NCI-H82 (cell line): Measurements from ENCODE around the gene KISS1R.
A peak's percentile ranks its signal among the peaks of the same experiment; 100 is the strongest.

Experiments
- DNase-seq: peaks from one replicate; lab custom pipeline; 2025; lab: John Stamatoyannopoulos, UW

Gene KISS1R

DNA sequence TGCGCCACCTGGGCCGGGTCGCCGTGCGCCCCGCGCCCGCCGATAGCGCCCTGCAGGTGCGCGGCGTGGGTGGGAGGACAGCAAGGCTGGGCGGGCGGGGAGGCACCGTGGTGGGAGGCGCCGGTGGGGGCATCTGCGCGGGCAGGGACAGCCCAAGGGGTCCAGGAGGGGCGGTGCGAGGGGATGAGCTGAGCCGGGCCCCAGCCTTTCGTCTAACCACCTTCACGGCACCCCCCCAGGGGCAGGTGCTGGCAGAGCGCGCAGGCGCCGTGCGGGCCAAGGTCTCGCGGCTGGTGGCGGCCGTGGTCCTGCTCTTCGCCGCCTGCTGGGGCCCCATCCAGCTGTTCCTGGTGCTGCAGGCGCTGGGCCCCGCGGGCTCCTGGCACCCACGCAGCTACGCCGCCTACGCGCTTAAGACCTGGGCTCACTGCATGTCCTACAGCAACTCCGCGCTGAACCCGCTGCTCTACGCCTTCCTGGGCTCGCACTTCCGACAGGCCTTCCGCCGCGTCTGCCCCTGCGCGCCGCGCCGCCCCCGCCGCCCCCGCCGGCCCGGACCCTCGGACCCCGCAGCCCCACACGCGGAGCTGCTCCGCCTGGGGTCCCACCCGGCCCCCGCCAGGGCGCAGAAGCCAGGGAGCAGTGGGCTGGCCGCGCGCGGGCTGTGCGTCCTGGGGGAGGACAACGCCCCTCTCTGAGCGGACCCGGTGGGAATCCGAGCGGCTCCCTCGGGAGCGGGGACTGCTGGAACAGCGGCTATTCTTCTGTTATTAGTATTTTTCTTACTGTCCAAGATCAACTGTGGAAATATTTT, 3.1 kb downstream of the KISS1R start:
- DNase-seq: peak; percentile 25

- no peak for DNase-seq
These were observed 7.5 kb downstream of the KISS1R start for GRCh38 chr19:924553-925086.

DNA sequence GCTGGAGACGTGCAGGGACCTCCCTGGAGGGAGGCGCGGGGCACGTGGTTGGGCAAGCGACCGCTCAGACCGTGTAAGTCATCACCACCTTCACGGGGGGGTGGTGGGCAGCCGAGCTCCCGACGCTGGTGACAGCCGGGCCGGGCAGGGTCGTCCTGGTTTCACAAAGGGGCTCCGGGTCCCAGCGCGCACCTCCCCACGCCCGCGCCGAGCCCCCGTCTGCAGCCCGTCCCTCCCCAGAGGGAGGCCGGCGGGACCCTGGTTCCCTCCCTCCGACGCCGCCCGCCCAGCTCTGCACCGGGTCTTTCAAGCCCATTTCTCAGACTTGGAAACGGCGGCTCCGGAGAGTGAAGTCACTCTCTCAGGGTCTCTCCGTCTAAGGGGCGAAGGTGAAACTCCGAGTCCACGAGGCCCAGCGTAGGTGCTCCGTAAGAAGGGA, 8.0 kb downstream of the KISS1R start:
- peak; percentile 89 for DNase-seq

- DNase-seq: peak; percentile 89
These were observed 8.6 kb downstream of the KISS1R start, which contains the start of gene ARID3A for GRCh38 chr19:925526-926322. ARID3A (plus strand) TSS chr19:926035; CDS start chr19:929529, 3,494 bp downstream.

DNA sequence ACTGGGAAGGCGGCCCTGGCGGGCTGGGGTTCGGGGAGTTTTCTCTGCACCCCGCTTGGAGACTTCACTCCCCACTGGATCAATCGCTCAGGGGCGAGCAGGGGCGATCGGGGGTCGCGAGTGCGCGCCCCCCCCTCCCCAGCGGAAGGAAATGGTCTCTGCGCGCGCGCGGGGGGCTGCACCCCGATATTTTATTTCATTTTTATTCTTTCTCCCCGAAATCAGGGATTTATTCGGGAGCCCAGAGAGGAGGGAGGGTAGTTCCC, 9.1 kb downstream of the KISS1R start:
- DNase-seq: no peak

- peak; percentile 45 for DNase-seq
These were observed 9.6 kb downstream of the KISS1R start for GRCh38 chr19:926589-927350.

- DNase-seq: peak; percentile 31
These were observed 10.2 kb downstream of the KISS1R start for GRCh38 chr19:927351-927779.

GRCh38 chr19:927780-928401, 10.8 kb downstream of the KISS1R start:
- DNase-seq: no peak

DNA sequence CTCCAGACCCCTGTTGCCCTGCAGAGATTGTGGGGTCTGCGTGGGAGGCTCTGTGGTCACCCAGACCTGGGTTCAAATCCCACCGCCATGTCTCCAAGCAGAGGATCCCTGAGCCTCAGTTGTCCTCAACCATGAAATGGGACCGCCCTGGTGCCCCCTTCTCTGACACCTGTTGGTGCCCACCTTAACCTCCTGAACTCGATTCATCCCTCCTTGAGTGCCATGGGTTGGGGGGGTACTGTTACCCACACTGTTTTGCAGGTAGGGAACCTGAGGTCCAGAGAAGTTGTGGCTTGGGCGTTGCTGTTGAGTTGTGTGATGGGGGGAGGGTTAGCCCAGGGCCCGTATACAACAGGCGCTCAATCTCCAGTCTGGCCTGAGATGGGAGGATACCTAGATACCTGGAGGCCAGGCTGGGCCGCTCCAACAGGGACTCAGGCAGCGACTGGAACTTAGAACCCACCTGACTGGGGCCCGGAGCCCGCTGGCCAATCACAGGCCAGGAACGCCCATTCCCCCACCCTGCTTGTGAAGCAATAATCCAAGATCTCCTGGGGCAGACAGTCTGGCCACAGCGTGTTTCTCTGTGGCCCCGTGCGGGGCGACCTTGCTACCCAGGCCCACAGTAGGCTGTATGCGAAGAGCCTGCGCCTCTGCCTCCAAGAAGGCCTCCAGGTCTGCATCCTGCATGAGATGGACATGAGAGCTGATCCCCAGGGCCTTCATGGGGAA, 11.5 kb downstream of the KISS1R start:
- peak; percentile 48 for DNase-seq

DNA sequence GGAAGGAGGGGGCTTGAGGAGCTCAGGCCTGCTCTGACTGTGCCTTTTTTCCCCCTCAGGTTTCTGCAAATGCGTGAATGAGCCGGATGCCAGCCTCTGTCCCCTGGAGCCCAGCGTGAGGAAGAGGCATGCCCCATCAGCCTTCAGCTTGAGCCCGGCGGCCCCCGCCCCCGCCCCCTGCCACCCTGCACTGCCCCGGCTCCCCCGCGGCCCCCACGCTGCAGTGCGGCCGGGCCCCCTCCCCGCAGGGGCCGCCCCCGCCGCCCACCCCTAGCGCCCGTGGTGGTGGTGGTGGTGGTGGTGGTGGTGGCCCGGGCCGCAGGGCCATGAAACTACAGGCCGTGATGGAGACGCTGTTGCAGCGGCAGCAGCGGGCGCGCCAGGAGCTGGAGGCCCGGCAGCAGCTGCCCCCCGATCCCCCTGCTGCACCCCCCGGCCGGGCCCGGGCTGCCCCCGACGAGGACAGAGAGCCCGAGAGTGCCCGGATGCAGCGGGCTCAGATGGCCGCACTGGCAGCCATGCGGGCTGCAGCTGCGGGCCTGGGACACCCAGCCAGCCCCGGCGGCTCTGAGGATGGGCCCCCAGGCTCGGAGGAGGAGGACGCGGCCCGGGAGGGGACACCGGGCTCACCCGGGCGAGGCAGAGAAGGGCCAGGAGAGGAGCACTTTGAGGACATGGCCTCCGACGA, 12.2 kb downstream of the KISS1R start:
- no peak for DNase-seq

DNA sequence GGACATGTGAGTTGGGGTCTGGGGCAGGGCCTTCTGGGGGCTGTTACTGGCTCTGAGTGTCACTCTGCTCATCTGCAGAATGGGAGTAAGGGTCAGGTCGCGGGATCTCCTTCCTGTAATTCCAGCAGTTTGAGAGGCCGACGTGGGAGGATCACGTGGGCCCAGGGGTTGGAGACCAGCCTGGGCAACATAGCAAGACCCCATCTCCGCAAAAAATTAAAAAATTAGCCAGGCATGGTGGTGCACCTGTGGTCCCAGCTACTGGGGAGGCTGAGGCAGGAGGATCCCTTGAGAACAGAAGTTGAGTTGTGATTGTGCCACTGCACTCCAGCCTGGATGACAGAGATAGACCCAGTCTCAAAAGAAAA, 12.7 kb downstream of the KISS1R start:
- no peak for DNase-seq

GRCh38 chr19:931860-932647, 14.9 kb downstream of the KISS1R start:
- no peak for DNase-seq

GRCh38 chr19:932648-933552, 15.8 kb downstream of the KISS1R start:
- DNase-seq: no peak

- no peak for DNase-seq
These were observed 16.4 kb downstream of the KISS1R start for GRCh38 chr19:933553-933882.

DNA sequence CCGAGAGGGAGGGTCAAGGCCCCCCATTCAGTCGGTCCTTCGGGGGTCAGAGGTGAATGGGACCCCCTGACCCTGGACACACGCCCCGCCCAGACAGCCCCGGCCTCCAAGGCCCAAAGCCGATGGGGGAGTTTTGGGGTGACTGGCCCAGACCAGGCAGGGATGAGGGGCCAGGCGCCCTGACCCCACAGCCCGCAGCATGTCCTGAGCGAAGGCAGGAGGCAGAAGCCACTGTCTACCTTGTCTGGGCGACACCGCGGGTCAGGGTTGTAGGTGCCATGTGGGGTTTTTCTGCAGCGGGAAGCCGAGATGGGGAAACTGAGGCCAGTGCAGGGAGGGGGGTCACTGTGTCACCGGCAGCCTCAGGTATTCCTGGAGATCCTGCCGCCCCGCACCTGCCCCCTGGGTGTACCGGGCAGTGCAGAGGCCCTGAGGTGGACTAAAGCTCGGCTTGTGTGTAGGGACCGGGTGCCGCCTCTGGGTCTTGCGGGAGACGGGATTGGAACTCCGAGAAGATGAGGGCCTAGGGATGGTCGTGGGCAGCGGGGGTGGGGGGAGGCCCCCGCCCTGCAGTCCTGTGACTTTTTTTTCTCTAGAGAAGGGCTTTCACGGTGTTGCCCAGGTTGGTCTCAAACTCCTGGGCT, 17.2 kb downstream of the KISS1R start:
- no peak for DNase-seq

DNA sequence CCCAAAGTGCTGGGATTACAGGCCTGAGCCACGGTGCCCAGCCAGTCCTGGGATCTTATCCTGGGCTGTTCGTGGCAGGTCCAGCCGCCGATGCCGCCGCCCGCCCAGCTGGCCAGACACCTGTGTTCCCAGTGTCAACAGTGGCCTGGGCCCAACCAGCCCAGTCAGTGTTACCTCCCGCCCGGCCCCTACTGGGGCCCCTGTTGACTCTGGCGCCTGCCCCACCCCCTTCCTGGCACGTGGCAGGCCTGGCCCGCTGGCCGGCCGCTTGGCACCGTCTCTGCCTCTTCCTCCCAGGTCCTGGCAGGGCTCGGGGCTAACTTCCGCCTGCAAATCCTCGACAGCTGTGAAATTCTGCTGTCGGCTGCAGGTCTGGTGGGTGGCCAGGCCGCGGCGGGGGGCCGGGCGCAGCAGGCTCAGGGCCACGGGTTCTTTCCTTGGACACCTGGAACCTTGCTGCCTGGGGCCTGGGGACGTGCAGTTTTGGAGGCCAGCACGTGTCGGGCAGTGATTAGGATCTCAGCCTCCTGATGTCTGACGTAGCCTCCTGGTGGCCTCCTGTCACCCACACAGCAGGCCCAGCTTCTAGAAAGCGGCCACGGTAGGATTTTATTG, 17.8 kb downstream of the KISS1R start:
- DNase-seq: no peak

- DNase-seq: no peak
These were observed 19.0 kb downstream of the KISS1R start for GRCh38 chr19:936175-936546.

- no peak for DNase-seq
These were observed 20.1 kb downstream of the KISS1R start for GRCh38 chr19:937259-937694.
